Esophagus muscularis mucosa (tissue), 3 donors: ENCODE data around the gene TACC2.
"Not testable (repeated sequence)": the region's sequence is repeated elsewhere in the genome, so short reads cannot be mapped to it uniquely, and the experiment has no call there.

Source experiments
- CTCF ChIP-seq, 3 experiments: fragments of 200-600 bp in 2 of 3; fragments of 450-650 bp in 1 of 3; sonication (generic) in 2 of 3; IDR thresholded peaks; one replicate each; pipeline ENCODE4 v1.5.1; 2017 to 2019; ENCODE audit warnings: antibody characterized with exemption in 3 of 3, mild to moderate bottlenecking in 2 of 3, moderate library complexity in 1 of 3
- POLR2A ChIP-seq: fragments of 450-650 bp; IDR thresholded peaks from one replicate; pipeline ENCODE4 v1.6.1; 2017; ENCODE audit warnings: antibody characterized with exemption, moderate library complexity, mild to moderate bottlenecking, low read depth
- POLR2AphosphoS5 ChIP-seq, 2 donors: sonication (generic); formaldehyde crosslinking; IDR thresholded peaks; one replicate each; pipeline ENCODE4 v1.6.1; 2017; ENCODE audit warnings: antibody characterized with exemption in 2 of 2

- TF ChIP-seq CTCF (IDR thresholded peaks at IDR 0.05); POLR2AphosphoS5 (IDR thresholded peaks at IDR 0.05); POLR2A: not testable (repeated sequence)
These were observed 19.9 kb upstream of the TACC2 start for GRCh38 chr10:121969086-121969485.
